ENCODE measurements around the gene COX7A2.

Gene COX7A2

DNA sequence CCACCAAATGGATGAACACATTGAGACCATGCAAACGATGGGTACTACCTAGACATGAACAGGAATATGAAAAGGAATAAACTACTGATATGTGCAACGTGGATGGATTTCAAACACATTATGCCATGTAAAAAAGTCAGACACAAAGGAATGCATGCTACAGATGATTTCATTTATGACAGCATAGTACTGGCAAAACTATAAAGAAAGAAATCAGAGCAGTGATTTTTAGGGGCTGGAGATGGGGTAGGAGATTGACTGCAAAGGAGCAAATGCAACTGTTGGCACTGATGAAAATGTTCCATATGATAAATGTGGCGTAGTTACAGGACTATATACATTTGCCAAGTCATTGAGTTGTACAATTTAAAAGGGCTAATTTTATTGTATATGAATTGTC lies 24.3 kb downstream of the COX7A2 start:
- DNase-seq: no peak

DNA sequence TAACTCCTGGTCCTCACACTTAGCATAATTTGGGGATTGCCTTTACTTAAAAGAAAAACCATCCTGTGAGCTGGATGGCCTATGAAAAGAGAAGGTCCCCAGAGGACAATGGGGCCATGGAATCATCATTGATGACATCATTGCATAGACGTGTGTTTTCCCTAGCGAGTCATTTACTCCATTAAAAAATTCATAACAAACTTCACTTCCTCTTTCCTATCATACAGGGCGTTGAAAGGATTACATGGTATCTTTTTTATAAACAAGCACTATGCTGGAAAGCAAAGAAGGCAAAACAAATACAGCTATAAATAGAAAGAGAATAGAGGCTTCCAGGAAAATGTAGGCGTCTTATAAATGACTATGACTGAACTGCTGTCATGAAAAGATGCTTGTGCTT lies 26.4 kb downstream of the COX7A2 start:
- DNase-seq: peak; percentile 16

DNA sequence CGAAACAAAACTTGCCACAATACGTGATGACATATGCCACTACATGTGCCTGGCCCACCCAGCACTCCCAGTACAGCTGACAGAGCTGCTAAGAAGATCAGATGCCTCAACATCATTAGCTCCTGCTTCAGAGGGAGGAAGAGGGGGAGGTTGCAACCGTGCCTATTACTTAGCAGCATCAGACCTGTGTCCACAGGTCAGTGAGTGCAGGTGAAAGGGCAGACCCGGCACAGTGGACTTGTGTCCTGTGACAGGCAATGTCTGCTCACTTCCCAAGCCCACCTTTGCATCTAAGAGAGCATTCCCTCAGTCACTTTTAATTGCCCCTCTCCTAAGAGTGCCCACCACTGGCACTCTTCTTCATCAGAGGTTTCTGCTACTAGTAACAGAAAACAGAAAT lies 28.3 kb downstream of the COX7A2 start:
- DNase-seq: no peak

DNA sequence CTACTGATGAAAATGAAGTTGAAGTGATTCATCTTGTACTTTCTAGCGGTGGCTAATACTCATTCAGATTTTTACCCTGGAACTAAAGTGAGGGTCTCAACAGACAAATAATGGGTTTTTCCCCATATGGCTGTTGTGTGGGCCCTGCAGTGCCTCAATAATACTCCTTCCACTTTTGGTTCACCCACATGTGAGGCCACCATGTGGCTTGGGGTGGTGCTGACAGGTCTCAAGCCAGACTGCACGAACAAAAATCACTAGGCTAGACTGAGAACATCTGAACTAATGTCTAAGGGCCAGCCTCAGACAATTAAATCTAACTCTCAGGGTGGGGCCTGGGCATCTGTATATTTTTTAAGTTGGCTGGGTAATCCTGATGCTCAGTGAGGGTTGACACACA lies 29.9 kb downstream of the COX7A2 start:
- DNase-seq: no peak

DNA sequence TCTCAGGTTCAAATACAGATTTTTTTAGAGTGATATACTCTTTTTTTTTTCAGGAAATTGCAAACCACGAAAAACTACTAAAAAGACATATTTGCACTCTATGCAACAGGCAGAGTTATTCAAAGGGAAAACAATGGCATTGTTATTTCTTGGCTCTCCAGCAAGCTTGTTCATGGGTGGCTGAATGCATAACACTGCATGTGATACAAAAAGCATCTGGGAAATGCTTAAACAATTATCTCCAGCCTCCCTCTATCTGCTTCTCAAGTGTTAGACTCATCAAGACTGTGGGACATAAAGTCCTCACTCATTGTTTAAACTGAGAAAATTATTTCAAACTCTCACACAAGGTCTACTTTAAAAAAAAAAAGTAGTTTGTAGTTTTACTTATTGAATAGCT lies 30.5 kb downstream of the COX7A2 start:
- peak; percentile 21 for DNase-seq

DNA sequence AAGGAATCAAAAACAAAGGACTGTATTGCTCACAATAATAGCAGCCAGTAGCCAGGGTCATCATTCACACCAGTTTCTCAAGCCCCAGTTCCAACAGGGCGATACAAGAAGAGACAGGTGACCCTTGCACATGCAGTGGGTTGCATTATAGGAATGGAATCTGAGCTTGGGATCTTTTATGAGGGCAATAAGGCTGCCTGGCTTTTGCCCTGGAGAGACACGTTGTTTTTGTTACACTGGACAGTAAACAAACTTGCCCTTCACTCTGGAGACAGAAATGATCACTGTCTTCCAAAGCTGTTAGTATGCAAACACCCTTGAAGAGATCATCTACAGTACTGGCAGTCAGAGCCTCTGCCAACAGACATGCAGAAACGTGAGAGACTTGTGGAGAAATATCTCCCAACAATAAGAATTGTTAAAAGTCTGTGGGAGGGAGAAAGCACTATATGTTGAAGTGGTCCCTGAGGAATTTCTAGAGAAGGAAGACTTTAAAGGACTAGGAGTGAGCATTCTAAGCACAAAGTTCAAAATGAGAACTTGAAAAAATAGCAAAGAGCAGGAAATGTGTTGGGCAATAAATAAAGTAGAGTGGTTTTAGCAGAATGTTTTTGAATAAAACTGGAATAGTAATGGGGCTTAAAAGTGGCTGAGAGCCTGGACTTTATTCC lies 31.5 kb downstream of the COX7A2 start:
- no peak for DNase-seq

DNA sequence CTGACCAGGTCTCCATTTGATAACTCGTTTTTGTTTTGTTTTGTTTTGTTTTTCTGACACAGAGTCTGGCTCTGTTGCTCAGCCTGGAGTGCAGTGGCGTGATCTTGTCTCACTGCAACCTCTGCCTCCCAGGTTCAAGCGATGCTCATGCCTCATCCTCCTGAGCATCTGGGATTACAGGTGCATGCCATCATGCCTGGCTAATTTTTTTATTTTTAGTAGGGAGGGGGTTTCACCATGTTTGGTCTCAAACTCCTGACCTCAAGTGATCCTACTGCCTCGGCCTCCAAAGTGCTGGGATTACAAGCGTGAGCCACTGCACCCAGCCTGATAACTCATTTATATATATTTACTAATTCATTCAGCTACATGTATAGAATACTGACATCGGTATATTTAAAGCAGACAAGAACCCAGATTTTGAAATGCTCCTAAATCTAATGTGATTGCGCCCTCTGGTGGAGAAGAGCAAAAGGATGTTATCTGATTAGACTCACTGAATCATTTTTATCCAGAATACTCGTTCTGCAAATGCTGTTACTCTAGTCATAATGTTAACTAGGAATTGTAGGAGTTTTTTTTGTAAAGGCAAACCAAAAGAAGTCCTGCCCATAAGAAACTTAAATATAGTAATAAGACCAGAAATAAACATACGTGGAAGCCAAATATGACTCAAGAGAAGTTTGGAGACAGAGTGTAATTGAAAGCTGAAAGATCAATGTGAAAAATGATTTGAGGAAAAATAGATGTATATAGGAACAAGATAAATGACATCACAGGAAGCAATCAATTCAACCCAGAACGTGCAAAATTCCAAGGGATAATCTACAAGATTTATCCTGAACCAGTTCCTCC lies 32.5 kb downstream of the COX7A2 start:
- DNase-seq: peak; percentile 37

DNA sequence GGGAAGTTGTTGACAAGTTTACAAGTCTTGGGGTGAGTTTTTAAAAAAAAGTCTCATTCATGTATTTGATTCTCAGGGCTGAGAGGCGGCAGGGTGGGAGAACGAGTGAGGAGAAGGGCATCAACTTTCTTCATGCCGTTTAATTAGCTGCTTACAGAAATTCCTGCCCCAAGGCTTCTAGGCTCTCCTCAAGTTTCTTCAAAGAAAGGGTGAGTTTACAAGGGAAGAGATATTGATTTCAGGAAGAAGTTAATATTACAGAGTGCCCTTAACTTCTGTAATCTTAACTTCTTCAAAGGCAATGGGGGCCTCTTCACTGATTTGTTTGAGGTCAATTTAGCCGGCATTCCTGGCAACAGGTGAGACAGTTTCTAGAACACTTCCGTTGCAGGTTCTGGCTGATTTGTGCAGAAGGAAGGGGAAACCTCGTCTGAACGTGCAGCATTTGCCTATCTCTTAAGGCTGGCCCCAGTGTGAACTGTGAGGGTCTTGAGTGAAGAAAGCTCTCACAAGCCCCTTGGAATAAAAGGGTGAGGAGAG lies 34.3 kb downstream of the COX7A2 start:
- no peak for DNase-seq

DNA sequence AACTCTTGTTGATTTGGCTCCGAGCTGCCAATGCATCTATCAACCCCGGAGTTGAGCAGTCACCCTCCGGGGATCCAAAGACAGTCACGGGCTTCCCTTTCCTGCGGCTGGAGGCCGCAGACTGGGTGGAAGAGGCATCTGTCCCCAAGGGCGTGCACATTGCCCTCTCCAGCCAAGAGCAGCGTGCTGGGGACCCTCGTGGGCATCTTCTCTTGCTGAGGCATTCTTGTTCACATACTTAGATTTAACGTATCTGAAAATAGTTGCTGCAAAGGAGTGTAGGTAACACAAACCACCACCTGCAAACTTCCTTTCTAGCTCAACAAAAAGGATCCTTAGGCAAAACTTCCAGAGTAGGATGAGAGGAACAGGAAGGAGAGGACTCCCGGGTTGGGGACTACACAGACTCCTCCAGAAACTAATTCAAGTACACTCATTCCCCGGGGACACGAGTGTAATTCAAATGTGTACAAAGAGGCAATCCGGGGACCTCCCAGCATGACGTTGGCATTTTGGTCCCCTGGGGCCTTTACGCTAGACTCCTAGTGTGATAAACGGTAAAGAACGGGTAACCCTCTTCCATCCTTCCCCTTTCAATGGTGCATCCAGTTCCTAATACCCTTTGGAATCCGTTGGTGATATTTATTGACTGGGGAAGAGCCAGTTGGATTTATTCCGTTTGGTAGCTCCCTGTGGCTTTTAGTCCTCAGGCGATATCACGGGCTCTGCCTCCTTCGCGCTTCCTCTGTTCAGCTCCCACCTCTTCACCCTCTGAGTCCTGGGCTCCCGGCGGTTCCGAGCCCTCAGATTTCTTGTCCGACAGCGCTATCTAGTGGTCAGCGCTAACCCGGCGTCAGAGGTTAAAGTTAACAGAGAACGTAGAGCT lies 35.1 kb downstream of the COX7A2 start:
- DNase-seq: peak; percentile 84

DNA sequence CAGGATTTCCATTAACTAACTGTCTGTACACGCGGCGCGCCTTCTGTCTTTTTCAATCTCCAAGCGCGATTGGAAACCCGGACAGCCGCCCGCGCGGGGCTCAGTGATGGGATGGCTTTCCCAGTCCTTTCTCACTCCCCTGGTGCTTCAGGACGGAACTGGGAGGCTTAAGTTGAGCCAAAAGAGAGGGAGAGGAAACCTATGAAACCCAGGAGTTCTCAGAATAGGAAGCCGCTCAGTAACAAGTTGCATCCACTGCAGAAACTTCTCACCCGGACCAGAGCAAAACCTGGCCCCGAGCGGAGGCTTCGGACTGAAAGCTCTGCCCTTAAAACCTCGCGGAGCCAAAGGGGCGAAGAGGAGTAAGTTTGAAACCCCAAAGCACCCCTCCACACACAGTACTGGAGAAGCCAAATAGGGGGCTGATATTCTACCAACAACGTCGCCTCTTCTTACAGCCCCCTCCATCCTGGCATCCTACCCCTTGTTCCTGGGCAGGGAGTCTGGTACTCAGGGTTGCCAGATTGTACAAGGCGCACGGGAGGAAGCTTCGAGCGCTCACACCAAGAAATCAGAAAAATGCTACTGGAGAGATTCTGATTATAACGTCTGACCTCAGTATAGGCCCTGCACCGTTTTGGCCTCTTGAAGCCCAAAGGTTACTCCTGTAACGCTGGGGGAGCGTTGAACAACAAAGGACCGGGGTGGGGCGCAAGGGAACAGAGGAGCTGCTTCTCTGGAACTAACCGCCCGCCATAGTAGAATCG lies 36.8 kb downstream of the COX7A2 start:
- DNase-seq: no peak

DNA sequence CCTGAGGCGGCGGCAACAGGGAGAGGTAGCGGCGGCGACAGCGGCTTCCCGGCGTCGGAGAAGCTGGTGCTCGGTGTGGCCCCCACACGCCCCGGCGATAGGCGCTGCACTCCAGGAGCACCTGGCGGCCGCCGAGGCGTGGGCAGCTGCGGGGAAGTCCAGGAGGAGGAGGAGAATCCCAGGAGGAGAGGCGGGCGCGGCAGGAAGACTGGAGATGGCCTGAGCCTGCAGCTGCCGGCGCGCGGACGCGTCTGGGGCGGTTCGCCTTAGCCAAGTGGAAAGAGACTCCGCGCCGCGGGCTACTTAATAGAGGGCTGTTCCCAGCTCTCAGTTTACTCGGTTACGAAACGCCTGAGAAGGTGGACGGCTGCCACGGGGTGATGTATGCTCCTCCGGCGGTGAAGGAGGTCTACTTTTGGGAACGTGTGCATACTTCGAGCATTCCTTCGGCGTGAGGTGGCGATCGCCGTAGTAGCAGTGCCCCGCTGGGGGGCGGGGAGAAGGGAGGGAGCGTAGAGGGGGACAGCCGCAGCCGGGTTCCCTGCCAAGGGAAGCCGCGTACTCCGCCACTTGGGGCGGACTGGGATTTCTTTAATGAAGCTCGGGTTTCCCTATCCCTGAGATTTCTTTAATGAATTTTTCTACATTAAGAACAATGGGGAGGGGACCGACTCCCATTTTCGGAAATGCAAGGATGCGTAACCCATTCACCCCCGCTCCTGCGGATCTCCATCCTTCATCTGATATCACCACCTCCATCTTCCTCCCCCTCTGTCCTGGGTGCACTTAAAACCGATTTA lies 37.6 kb downstream of the COX7A2 start, which contains the start of gene COL12A1:
Gene COL12A1, minus strand, starts transcription at position 278 of the 800 bp plus-strand sequence. CDS start 3,261 bp downstream, outside the sequence.
- DNase-seq: peak; percentile 97

DNA sequence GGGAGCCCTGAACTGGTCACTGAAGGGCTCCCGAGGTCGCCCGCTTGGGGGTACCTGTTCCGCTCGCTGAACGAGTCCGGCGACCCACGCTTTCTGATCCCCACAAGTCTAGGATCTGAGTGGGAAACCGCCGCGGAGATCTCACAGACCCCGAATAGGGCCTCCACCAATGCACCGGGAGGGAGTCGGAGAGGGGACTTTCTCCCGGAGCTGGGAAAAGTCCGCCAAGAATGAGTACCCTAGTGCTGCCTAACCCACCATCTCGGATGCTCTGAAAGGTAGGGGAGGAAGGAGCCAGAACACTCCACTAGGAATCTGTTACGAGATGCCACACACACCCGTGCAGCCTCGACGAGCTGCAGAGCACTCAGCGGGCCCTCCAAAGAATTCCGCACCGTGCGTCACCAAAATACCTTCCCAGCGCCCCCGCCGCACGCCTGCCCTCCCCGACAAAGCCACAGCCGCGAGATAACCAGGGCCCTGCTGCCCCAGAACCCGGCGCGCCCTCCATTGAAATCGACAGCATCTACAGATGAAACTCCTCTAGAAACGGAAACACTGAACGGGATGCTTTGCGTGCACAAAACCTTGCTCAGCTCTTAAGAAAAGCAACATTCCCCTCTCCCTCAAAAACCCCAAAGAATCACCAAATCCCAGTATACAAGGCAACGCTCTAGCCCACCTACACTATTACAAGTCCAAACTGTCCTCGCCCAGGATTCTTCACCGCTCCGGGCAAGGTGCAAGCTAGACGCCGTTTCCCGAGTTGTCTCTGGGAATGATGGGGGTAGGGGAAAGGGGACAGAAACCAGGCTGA lies 38.4 kb downstream of the COX7A2 start:
- peak; percentile 44 for DNase-seq

DNA sequence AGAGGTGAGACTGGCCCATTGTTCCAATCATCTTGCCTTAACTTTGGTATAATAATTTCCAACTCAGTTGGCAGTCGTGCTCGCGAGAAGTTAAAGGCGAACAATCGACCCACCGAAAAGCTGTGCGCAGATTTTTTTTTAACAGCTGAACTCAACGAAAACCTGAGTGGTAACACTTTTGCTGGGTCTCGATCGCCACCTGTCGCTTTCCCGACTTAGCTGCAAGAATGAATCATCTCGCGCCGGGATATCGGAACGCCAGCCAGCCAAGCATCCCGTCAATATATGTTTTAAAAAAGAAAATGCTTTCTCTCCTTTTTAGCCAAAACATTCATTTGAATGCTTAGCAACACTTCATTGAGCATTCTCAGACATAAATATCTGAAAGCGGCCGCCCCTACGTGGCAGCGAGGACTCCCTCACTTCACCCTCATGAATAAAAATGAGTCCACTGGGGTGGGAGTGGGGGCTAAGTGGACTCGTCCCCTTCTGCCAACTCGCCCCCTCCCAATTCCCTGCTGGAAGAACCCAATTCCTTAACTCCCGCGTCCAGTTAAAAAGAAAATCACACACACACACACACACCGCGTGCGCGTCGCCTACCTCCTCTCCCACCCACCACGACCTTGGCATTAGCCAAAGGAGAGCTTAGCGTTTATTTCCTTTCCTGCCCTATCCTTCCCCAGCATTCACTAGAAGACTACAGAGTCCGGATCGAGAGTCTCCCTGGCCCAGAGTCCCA lies 39.2 kb downstream of the COX7A2 start:
- peak; percentile 87 for DNase-seq

DNA sequence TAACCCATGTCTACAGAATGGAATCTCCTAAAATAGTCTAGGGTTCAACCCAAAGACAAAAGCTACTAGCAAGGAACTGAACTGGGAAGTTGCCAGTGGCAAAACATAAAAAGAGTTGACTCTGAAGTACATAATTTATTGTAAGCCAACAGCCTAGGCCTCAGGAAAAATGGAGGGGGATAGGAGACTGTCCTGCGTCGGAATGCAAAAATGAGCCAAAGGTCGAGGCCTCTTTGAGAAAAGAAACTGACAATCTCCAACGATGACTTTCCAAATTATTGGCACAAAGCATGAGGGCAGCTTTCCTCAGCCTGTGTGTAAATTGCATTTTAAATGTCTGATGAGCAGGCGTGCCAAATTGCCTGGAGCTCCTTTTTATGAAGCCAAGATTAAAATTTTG lies 39.9 kb downstream of the COX7A2 start:
- no peak for DNase-seq

DNA sequence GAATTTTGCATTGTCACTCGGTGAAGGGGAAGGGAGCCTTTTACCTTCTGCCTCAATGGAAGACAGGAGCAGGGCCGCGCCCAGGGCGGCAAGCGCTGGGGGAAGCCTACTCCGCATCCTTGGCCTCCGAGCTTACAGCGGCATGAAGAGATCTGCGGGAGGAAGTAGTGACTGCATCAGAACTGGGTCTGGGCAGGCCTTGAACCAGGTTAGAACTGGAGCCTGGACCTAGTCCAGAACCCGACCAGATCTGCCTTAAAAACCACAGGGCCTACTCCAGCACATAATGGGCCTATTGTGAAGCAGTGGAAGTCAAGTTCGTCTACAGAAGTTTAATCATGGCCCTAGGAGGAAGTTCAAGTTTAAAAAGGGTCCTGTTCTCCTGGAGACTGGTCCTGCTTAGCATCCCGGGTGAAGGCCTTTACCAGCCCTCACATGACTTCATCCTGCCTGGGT lies 40.9 kb downstream of the COX7A2 start:
- no peak for DNase-seq

DNA sequence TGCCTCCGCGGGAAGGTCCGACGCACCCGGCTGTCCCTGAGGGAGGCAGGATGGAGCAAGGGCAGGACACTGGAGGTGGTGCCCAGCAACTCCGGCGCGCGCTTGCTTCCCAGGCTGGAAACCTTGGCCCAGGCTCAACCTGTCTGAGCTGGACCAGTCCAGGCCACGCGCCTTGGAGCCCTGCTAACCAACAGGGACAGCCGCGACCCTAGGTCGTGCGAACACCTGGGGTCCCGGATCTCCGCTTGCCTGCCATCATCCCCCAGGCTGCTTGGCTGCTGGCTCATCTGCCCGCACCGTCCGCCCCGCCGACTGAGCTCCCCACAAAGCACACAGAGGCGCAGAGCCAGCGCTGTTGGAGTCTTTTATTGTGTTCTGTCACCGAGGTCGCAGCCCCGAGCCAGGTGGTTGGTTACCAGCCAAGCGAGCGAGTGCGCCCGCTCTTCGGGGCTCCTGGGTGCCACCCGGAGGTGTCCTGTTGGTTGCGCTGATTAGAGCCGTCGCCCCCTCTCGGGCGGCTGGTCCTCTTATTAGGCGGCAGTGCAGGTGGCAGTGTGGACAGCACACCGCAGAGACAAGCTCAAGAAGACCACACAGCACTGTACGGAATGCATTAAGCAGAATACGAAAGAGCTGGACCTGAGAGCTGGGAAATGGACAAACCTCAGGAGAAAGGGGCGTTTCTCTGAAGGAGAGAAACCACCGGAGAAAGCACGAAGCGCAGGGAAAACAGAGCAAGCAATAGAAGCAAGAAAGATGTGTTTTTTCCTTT lies 41.5 kb downstream of the COX7A2 start:
- DNase-seq: peak; percentile 6

DNA sequence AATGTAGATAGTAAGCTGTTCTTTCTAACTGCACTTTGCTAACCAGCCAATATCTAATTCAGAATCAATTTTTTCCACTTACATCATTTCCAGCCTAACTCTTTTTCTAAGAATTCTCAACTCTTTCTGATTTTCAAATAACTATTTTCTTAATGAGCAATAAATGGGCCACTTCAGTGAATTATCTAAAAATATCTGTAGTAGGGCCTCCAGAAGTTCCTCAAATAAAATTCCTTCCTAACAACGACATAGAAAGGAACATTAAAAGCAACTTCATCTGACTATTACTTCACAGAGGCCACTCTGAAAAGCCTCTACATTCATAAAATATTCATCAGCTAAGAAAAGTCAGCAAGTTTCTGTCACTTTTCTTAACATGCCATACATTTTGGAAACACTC lies 42.6 kb downstream of the COX7A2 start:
- no peak for DNase-seq

DNA sequence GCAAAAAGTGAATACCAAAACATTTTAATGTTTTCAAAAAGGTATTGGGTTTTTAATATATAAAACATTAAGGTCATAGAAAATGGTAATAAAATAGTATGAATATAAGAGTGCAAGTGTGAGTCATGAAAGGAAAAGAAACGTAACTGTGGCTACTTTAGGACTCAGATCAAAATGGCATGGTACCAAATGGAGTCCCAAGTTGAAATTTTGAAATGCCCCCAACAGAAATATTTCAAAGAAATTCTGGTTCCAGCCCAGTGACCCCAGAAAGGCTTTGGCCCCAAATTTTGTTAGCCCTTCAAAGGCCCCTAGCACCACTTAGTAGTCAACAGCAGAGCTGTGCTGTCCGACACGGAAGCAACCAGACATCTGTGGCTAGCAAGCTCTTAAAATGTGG lies 43.7 kb downstream of the COX7A2 start:
- DNase-seq: no peak

Data from kidney glomerular epithelial cell (primary cell).